HUES6 (cell line): ENCODE data around the gene TMEM187.
A peak's percentile ranks its signal among the peaks of the same experiment; 100 is the strongest.
"Not testable (repeated sequence)": the region's sequence is repeated elsewhere in the genome, so short reads cannot be mapped to it uniquely, and the experiment has no call there.

ENCODE experiments used
- H3K27ac ChIP-seq: 2 replicates; pipeline ENCODE4 v1.7.0; 2013; ENCODE audit warnings: low read depth, mild to moderate bottlenecking, low read length, inconsistent platforms
- H3K27me3 ChIP-seq: 2 replicates; pipeline ENCODE4 v1.6.1; 2013; ENCODE audit warnings: low read length; ENCODE audit not compliant: control insufficient read depth, insufficient read depth
- H3K36me3 ChIP-seq: 2 replicates; pipeline ENCODE4 v1.6.1; 2013; ENCODE audit warnings: low read length; ENCODE audit not compliant: control insufficient read depth, insufficient read depth
- H3K4me1 ChIP-seq: 2 replicates; pipeline ENCODE4 v1.6.1; 2013; ENCODE audit warnings: low read length; ENCODE audit not compliant: control insufficient read depth, insufficient read depth
- H3K4me3 ChIP-seq: 2 replicates; pipeline ENCODE4 v1.5.1; 2013; ENCODE audit warnings: low read depth, low read length
- H3K9ac ChIP-seq: one replicate; pipeline ENCODE4 v1.6.1; 2013; ENCODE audit warnings: mild to moderate bottlenecking, low read length
- H3K9me3 ChIP-seq: 2 replicates; pipeline ENCODE4 v1.6.1; 2013; ENCODE audit warnings: low read depth, low read length; ENCODE audit not compliant: control insufficient read depth, insufficient read depth

The TMEM187 gene

GRCh38 chrX:153992180-153992579 is 19.6 kb downstream of the TMEM187 start:
- Histone ChIP-seq H3K4me1 (no peaks in the 10 kb centered on the region), H3K27me3 (no peaks in the 10 kb centered on the region), H3K36me3 (no peaks in the 10 kb centered on the region)

GRCh38 chrX:153993079-153993478 is 20.5 kb downstream of the TMEM187 start:
- H3K27me3 ChIP-seq = no peaks in the 10 kb centered on the region
- H3K9ac ChIP-seq = no peak overlapping the region
- H3K4me3 ChIP-seq = no peak overlapping the region
- H3K9me3 ChIP-seq = peaks cover 12% of the 10 kb centered on the region; the same call in 1 of the 2 replicates
- H3K27ac ChIP-seq = no peak overlapping the region
- H3K36me3 ChIP-seq = no peaks in the 10 kb centered on the region
- no peaks in the 10 kb centered on the region for H3K4me1 ChIP-seq

More at GRCh38 chrX:153992180-153992579, 19.6 kb downstream of the TMEM187 start:
- peaks cover 9% of the 10 kb centered on the region; the same call in 1 of the 2 replicates for H3K9me3 ChIP-seq
- no peak overlapping the region for H3K9ac ChIP-seq
- H3K27ac ChIP-seq = no peak overlapping the region
- no peak overlapping the region for H3K4me3 ChIP-seq

GRCh38 chrX:153993978-153994377 is 21.4 kb downstream of the TMEM187 start:
- no peaks in the 10 kb centered on the region for H3K4me1 ChIP-seq
- H3K27me3 ChIP-seq = no peaks in the 10 kb centered on the region
- H3K9me3 ChIP-seq = peaks cover 12% of the 10 kb centered on the region; the same call in 1 of the 2 replicates
- no peaks in the 10 kb centered on the region for H3K36me3 ChIP-seq
- H3K4me3 ChIP-seq = no peak overlapping the region
- H3K27ac ChIP-seq = no peak overlapping the region
- no peak overlapping the region for H3K9ac ChIP-seq

GRCh38 chrX:153994398-153994797 is 21.8 kb downstream of the TMEM187 start:
- peaks cover 12% of the 10 kb centered on the region; the same call in 1 of the 2 replicates for H3K9me3 ChIP-seq
- not testable (repeated sequence) for H3K9ac ChIP-seq, H3K36me3 ChIP-seq, H3K4me1 ChIP-seq, H3K27me3 ChIP-seq, H3K27ac ChIP-seq, H3K4me3 ChIP-seq

GRCh38 chrX:153995504-153995903 is 22.9 kb downstream of the TMEM187 start:
- no peaks in the 10 kb centered on the region for H3K36me3 ChIP-seq
- no peaks in the 10 kb centered on the region for H3K27me3 ChIP-seq
- no peak overlapping the region for H3K27ac ChIP-seq
- no peak overlapping the region for H3K4me3 ChIP-seq
- H3K4me1 ChIP-seq = peaks cover 11% of the 10 kb centered on the region; the same call in 1 of the 2 replicates
- no peak overlapping the region for H3K9ac ChIP-seq
- peaks cover 12% of the 10 kb centered on the region; the same call in 1 of the 2 replicates for H3K9me3 ChIP-seq

GRCh38 chrX:153999359-154000037 is 26.9 kb downstream of the TMEM187 start:
- Histone ChIP-seq H3K27ac (no peak overlapping the region), H3K4me1 (peaks cover 20% of the 10 kb centered on the region), H3K36me3 (no peaks in the 10 kb centered on the region), H3K9me3 (peaks cover 9% of the 10 kb centered on the region; the same call in 1 of the 2 replicates), H3K4me3 (no peak overlapping the region), H3K9ac (peak overlapping the region; percentile 36), H3K27me3 (no peaks in the 10 kb centered on the region)

- no peaks in the 10 kb centered on the region for H3K36me3 ChIP-seq
- H3K9me3 ChIP-seq = peaks cover 8% of the 10 kb centered on the region; the same call in 1 of the 2 replicates
- no peaks in the 10 kb centered on the region for H3K27me3 ChIP-seq
- H3K9ac ChIP-seq = no peak overlapping the region
- peaks cover 20% of the 10 kb centered on the region for H3K4me1 ChIP-seq
- no peak overlapping the region for H3K4me3 ChIP-seq
- H3K27ac ChIP-seq = no peak overlapping the region
Measured at GRCh38 chrX:154000051-154000450, 27.5 kb downstream of the TMEM187 start.

GRCh38 chrX:154002215-154002719 is 29.7 kb downstream of the TMEM187 start:
- H3K9me3 ChIP-seq = peaks cover 6% of the 10 kb centered on the region; the same call in 1 of the 2 replicates

GRCh38 chrX:154004315-154004714 is 31.8 kb downstream of the TMEM187 start:
- H3K36me3 ChIP-seq = peaks cover 3% of the 10 kb centered on the region; the same call in 1 of the 2 replicates
- no peak overlapping the region for H3K4me3 ChIP-seq
- no peaks in the 10 kb centered on the region for H3K27me3 ChIP-seq
- H3K9ac ChIP-seq = no peak overlapping the region
- H3K27ac ChIP-seq = no peak overlapping the region
- peaks cover 18% of the 10 kb centered on the region for H3K4me1 ChIP-seq
- H3K9me3 ChIP-seq = peaks cover 3% of the 10 kb centered on the region; the same call in 1 of the 2 replicates

More at GRCh38 chrX:154002215-154002719, 29.7 kb downstream of the TMEM187 start:
- Histone ChIP-seq H3K9ac (peak overlapping the region; percentile 79), H3K4me1 (peaks cover 20% of the 10 kb centered on the region), H3K27me3 (no peaks in the 10 kb centered on the region), H3K4me3 (no peak overlapping the region), H3K36me3 (peaks cover 3% of the 10 kb centered on the region; the same call in 1 of the 2 replicates), H3K27ac (peak overlapping the region; percentile 81; the same call in 1 of the 2 replicates)

GRCh38 chrX:154006947-154007346 is 34.4 kb downstream of the TMEM187 start:
- Histone ChIP-seq H3K27me3 (no peaks in the 10 kb centered on the region), H3K9me3 (peaks cover 13% of the 10 kb centered on the region; the same call in 1 of the 2 replicates), H3K27ac (no peak overlapping the region), H3K36me3 (peaks cover 14% of the 10 kb centered on the region), H3K4me1 (peaks cover 6% of the 10 kb centered on the region), H3K9ac (no peak overlapping the region), H3K4me3 (no peak overlapping the region)

- Histone ChIP-seq H3K27ac (no peak overlapping the region), H3K27me3 (no peaks in the 10 kb centered on the region), H3K36me3 (peaks cover 21% of the 10 kb centered on the region), H3K9me3 (peaks cover 14% of the 10 kb centered on the region; the same call in 1 of the 2 replicates), H3K4me3 (no peak overlapping the region), H3K9ac (no peak overlapping the region), H3K4me1 (peaks cover 14% of the 10 kb centered on the region; the same call in 1 of the 2 replicates)
Measured at GRCh38 chrX:154008521-154008920, 36.0 kb downstream of the TMEM187 start.
